GM15510 (cell line): ENCODE results near the gene CCDC57.
A peak's percentile ranks its signal among the peaks of the same experiment; 100 is the strongest.

Experiments used
- POLR2A ChIP-seq: IDR thresholded peaks from 3 replicates; pipeline ENCODE4 v1.6.1; 2011; ENCODE audit warnings: borderline replicate concordance; ENCODE audit not compliant: insufficient read length; ENCODE audit errors: extremely low read depth

The CCDC57 gene

GRCh38 chr17:82056729-82057621, 155.7 kb downstream of the CCDC57 start:
- TF ChIP-seq POLR2A = no peak

GRCh38 chr17:82055965-82056728, 156.5 kb downstream of the CCDC57 start:
- no peak for TF ChIP-seq POLR2A

- TF ChIP-seq POLR2A = no peak
Measured at GRCh38 chr17:82055023-82055964, 157.3 kb downstream of the CCDC57 start.

DNA sequence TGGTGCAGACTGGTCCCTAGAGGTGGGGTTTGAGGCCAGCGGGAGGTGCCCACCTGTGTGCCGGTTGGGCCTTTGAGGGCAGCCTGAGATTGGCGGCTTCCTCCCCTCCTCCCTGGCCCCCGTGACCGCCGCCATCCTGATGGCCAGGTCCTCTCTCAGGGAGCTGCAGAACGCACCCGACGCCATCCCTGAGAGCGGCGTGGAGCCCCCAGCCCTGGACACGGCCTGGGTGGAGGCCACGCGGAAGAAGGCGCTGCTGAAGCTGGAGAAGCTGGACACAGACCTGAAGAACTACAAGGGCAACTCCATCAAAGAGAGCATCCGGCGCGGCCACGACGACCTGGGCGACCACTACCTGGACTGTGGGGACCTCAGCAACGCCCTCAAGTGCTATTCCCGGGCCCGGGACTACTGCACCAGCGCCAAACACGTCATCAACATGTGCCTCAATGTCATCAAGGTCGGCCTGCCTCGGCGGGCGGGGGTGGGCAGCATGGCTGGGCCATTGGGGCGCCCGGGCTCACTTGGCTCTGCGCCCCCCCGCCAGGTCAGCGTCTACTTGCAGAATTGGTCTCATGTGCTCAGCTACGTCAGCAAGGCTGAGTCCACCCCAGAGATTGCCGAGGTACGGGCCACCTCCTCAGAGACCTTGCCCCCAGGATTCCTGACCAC, 158.2 kb downstream of the CCDC57 start:
- no peak for TF ChIP-seq POLR2A

- no peak for TF ChIP-seq POLR2A
Measured at GRCh38 chr17:82053556-82054263, 158.9 kb downstream of the CCDC57 start.

GRCh38 chr17:82053130-82053529, 159.5 kb downstream of the CCDC57 start:
- TF ChIP-seq POLR2A = no peak

DNA sequence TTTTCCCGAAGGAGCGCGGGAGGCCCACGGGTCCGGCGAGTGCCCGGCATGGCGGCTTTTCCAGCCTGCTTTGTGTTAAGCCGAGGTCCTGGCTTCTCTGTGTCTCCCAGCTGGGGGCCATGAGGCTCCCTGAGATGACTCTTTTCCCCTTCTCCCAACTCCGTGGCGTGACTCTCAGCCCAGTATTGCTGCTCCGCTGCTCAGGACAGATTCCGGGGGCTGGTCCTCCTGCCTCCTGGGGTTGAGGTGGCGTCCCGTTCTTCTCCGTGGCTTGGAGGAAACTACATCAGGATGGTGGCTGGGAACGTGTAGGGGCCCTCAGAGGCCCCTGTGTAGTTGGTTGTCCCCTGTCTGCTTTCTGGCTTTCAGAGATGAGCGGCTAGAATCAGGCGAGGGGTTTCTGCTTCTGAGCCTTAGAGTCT, 160.0 kb downstream of the CCDC57 start:
- no peak for TF ChIP-seq POLR2A

DNA sequence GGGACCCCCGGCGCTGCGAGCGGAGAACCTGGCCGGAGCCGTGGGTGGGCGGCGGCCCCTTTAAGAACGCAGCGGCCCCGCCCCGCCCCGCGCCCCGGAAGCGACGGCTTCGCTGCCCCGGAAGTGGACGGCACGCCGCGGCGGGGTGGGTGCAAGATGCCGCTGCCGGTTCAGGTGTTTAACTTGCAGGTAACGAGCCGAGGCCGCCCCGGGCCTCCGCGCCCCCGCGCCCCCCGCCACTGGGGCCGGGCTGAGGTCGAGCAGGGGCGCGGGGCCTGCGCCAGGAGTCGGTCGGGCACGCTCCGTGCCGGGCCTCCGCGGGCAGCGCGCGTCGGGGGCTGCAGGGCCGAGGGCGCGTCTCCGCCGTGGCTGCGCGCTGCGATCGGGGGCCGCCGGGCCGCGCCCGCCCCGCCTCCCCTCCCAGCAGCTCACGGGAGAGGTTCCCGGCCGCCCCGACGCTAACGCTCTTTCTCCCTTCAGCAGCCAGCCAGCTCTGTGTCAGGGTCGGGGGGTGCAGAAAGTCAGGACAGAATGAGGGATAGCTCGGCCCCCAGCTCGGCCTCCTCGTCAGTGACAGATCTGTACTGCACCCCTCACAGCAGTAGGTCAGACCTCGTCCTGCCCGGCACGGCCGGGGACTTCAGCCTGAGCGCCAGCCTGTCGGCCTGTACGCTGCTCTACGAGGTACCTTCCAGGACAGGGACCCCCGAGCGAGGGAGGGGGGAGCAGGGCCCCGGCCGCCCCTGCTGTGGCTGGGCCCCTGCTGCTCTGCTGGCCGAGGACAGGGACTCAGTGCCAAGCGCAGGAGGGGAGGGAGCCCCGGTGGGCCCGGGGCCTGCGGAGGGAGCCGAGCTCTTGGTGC, 160.6 kb downstream of the CCDC57 start, which contains the start of the genes GPS1 and RFNG:
Gene GPS1 (plus strand): TSS at position 123 of the 862 bp plus-strand sequence. CDS start 34 bp downstream, at position 157.
Gene RFNG (minus strand): TSS at position 36 of the 862 bp plus-strand sequence. CDS start 45 bp downstream, outside the sequence.
- peak; percentile 58 for TF ChIP-seq POLR2A
